HL-60/S4 (cell line): Measurements from ENCODE around the gene MACC1.

Source experiments
- in situ Hi-C: fragments of 300-500 bp; cut with MboI; formaldehyde crosslinking; loops from 2 replicates; pipeline ENCODE4 v1.14.3; 2022; ENCODE audit warnings: low sequenced_read_pairs

The MACC1 gene

GRCh38 chr7:20085086-20085485 is 132.1 kb downstream of the MACC1 start:
- in situ Hi-C loops, result no loop called here
